Putamen (tissue), 1 donor: ENCODE measurements around the gene RYR3.

Experiments used
- DNase-seq: peaks from one replicate; pipeline ENCODE4 v3.0.0-alpha.2; 2016; ENCODE audit warnings: low spot score

Gene RYR3

GRCh38 chr15:33649217-33649933, 338.6 kb downstream of the RYR3 start:
- DNase-seq, result no peak

- DNase-seq, result no peak
These were observed 344.1 kb downstream of the RYR3 start for GRCh38 chr15:33654860-33655259.

- DNase-seq, result no peak
These were observed 344.7 kb downstream of the RYR3 start for GRCh38 chr15:33655488-33655887.

GRCh38 chr15:33656168-33656567, 345.4 kb downstream of the RYR3 start:
- no peak for DNase-seq

GRCh38 chr15:33660151-33660550, 349.4 kb downstream of the RYR3 start:
- no peak for DNase-seq

GRCh38 chr15:33662014-33662413, 351.2 kb downstream of the RYR3 start:
- DNase-seq, result no peak

GRCh38 chr15:33664947-33665346, 354.2 kb downstream of the RYR3 start:
- no peak for DNase-seq

GRCh38 chr15:33670567-33670966, 359.8 kb downstream of the RYR3 start:
- no peak for DNase-seq

- no peak for DNase-seq
These were observed 360.7 kb downstream of the RYR3 start for GRCh38 chr15:33671456-33671855.

- DNase-seq, result no peak
These were observed 364.5 kb downstream of the RYR3 start for GRCh38 chr15:33675246-33675645.

GRCh38 chr15:33677238-33677830, 366.6 kb downstream of the RYR3 start:
- no peak for DNase-seq

GRCh38 chr15:33678176-33678575, 367.4 kb downstream of the RYR3 start:
- DNase-seq, result peak; percentile 23

- no peak for DNase-seq
These were observed 367.8 kb downstream of the RYR3 start for GRCh38 chr15:33678602-33679001.

GRCh38 chr15:33679061-33679460, 368.3 kb downstream of the RYR3 start:
- DNase-seq, result no peak

- DNase-seq, result no peak
These were observed 369.6 kb downstream of the RYR3 start for GRCh38 chr15:33680336-33680735.

- peak; percentile 85 for DNase-seq
These were observed 382.5 kb downstream of the RYR3 start for GRCh38 chr15:33693166-33693800.

GRCh38 chr15:33698126-33698525, 387.4 kb downstream of the RYR3 start:
- no peak for DNase-seq

GRCh38 chr15:33699145-33699544, 388.4 kb downstream of the RYR3 start:
- no peak for DNase-seq

- DNase-seq, result no peak
These were observed 389.1 kb downstream of the RYR3 start for GRCh38 chr15:33699691-33700447.

GRCh38 chr15:33700695-33701303, 390.0 kb downstream of the RYR3 start:
- peak; percentile 57 for DNase-seq

GRCh38 chr15:33701304-33701696, 390.5 kb downstream of the RYR3 start:
- DNase-seq, result no peak

- no peak for DNase-seq
These were observed 395.4 kb downstream of the RYR3 start for GRCh38 chr15:33706173-33706572.
